DND-41 (cell line): ENCODE data around the gene PRKCD.

Experiments used
- EZH2 ChIP-seq: IDR thresholded peaks from 3 replicates; pipeline ENCODE4 v1.6.1; 2012; ENCODE audit warnings: borderline replicate concordance, low read depth, mild to moderate bottlenecking, moderate library complexity, low read length, inconsistent platforms; ENCODE audit not compliant: severe bottlenecking
- TF ChIP-seq, protein P1 (sequence below): IDR thresholded peaks from 2 replicates; pipeline ENCODE4 v1.5.1; 2012; ENCODE audit warnings: borderline replicate concordance, low read length, moderate library complexity, mild to moderate bottlenecking; ENCODE audit not compliant: poor library complexity, severe bottlenecking; ENCODE audit errors: extremely low read depth

DNA sequence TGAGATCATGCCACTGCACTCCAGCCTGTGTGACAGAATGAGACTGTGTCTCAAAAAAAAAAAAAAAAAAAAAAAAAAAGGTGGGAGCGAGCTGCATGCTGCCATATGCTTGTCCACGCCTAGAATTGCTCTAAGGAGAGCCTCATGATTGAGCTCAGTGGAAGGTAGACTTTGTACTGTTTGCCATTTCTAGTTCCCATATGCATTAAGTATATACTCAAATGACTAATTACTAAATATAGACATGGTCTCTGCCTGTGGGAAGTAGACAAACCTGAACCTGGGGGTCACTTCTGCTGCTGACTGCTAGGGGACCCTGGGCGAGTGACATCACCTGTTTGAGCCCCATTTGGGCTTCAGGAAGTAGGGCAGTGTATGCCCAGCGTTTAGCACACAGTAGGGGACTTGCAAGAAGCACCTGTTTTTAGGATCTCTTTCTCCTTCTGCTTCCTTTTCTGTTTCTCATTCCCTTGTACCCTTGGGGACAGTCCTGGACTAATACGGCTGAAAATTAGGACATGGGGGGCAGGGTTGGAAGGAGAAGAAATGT lies 27.2 kb downstream of the PRKCD start:
- TF ChIP-seq, protein P1, sequence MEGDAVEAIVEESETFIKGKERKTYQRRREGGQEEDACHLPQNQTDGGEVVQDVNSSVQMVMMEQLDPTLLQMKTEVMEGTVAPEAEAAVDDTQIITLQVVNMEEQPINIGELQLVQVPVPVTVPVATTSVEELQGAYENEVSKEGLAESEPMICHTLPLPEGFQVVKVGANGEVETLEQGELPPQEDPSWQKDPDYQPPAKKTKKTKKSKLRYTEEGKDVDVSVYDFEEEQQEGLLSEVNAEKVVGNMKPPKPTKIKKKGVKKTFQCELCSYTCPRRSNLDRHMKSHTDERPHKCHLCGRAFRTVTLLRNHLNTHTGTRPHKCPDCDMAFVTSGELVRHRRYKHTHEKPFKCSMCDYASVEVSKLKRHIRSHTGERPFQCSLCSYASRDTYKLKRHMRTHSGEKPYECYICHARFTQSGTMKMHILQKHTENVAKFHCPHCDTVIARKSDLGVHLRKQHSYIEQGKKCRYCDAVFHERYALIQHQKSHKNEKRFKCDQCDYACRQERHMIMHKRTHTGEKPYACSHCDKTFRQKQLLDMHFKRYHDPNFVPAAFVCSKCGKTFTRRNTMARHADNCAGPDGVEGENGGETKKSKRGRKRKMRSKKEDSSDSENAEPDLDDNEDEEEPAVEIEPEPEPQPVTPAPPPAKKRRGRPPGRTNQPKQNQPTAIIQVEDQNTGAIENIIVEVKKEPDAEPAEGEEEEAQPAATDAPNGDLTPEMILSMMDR, result no peak
- TF ChIP-seq EZH2, result no peak
